GM10847 (cell line): ENCODE data around the gene GLTPD2.

ENCODE experiments used
- POLR2A ChIP-seq: IDR thresholded peaks from 2 replicates; pipeline ENCODE4 v1.6.1; 2011; ENCODE audit not compliant: insufficient read length; ENCODE audit errors: extremely low read depth

The GLTPD2 gene

DNA sequence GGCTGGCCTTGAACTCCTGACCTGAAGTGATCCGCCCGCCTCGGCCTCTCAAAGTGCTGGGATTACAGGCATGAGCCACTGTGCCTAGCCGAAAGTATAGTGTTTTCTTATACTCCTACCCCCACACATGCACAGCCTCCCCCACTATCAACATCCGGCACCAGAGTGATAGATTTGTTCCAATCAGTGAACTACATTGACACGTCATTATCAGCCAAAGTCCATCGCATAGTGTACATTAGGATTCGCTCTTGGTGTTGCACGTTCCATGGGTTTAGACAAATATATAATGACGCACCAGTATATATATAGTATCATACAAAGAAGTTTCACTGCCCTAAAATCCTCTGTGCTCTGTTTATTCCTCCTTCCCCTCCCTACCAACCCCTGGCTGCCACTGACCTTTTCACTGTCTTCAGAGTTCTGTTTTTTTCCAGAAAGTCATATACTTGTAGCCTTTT, 29.0 kb upstream of the GLTPD2 start:
- no peak for TF ChIP-seq POLR2A

DNA sequence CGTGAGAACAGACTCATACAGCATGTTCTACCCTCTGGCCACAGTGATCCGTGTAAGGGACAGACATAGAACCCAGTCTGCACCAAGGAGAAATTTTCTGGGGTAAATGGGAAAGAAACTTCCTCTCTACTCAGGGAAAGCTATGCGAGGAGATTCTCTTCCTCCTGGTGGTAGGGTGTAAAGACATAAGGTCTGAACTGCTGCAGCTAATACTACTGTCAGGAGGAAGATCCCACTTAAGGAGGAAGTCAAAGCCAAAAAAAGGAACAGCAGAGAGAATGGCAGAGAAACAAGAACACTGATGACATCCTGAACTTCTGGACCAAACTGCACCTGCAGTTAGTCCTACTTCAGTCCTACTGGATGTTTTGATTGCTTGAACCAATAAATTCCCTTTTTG, 24.2 kb upstream of the GLTPD2 start:
- no peak for TF ChIP-seq POLR2A

DNA sequence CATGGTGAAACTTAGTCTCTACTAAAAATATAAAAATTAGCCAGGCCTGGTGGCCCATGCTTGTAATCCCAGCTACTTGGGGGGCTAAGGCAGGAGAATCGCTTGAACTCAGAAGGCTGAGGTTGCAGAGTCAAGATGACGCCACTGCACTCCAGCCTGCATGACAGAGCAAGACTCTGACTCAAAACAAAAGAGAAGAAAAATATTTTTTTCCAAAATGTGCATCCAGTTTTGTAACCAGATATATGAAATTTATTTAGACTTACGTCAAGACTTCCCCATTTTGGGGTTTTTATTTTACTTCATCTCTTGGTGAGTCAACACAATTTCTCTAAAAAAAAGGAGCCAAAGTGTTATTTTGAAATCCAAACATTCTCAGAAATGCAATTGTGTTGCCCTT, 22.6 kb upstream of the GLTPD2 start:
- TF ChIP-seq POLR2A: no peak

DNA sequence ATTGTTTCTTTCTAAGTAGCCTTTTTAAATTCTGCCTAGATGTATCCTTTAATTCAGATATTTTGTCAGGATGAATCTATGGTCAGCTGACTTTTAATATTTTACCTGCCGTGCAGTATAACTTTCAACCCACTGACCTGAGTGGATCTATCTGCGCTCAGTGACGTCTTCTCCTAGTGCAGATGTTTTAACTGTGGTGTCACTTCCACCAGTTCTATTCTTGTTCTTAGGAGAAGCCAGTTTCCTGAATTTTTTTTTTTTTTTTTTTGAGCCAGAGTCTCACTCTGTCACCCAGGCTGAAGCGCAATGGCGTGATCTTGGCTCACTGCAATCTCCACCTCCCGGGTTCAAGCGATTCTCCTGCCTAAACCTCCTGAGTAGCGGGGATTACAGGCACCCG, 22.0 kb upstream of the GLTPD2 start:
- no peak for TF ChIP-seq POLR2A

DNA sequence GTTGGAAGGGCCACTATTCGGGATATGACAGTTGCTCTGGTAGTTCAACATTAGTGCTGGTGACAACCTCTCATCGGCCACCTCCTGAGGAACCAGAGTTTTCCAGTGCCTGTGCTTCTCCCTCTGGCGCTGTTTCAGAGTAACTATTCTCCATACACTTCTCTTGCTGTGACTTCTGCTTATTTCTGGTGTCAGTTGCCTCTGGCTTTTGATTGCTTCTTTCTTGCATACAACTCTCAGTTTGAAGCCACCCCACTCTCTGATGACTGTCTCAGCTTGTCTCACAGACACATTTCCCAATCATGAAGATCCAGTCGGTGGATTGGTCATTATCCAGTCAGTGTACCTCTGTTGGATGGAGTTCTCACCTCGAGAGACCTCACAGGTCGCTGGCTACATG, 20.5 kb upstream of the GLTPD2 start:
- no peak for TF ChIP-seq POLR2A

DNA sequence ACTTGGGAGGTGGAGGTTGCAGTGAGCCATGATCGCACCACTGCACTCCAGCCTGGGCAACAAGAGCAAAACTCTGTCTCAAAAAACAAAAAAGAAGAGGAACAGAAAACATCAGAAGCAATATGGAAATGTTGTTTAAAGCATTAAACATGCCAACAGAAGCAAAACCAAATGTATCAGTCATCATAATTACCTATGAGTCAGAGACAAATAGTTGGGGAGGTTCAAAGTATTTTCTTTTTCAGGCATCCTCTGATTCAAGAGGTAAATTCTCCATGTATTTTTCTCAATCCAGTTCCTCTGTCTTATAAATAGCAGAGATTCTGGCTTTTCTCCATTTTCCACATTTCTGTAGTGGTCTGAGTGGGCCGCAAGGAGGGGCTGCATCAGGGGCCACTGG, 19.1 kb upstream of the GLTPD2 start:
- no peak for TF ChIP-seq POLR2A

DNA sequence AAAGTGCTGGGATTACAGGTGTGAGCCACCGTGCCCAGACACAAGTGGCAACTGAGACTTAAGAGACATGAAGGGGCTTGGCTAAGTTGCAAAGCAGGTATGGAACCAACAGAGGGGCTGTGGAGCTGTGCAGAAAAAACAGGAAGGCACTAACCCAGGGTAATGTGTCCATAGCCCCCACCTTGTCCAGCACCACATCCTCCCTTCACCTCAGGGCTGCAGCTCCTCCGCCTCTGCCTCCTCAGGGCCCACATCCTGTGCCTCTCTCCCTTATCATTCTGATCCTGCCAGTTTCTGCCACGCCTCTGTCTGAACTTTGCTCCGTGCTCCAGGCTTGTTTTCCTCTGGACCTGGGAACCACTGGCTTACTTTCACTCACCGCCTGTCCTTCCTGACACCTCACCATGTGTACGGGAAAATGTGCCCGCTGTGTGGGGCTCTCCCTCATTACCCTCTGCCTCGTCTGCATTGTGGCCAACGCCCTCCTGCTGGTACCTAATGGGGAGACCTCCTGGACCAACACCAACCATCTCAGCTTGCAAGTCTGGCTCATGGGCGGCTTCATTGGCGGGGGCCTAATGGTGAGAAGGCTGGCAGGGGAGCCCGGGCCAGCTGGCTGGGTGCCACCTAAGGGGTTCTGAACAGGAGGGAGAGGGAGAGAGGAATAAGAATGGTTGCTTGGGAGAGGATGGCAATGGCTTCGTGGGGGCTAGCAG, 17.1 kb upstream of the GLTPD2 start, which contains the start of gene TM4SF5:
TM4SF5 (plus strand) TSS at position 368 of the 716 bp plus-strand sequence; CDS start at position 405, 37 bp downstream.
- no peak for TF ChIP-seq POLR2A

DNA sequence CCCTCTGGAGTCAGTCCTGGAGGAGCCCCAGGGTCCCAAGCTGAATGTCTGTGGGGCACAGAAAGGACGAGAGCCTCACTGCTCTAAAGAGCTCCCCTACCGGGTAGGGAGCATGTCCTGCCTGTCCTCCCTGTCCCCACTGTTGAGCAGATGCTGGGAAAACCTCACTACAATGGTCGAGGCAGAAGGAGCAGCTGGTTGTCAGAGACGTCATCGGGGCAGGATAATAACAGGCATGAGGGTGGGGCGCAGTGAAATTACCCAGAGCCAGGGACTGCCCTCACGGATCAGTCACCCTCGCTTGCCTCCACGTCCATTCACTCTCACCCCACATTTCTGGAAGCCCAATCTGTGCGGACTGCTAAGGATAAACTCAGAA, 16.5 kb upstream of the GLTPD2 start:
- TF ChIP-seq POLR2A: no peak

DNA sequence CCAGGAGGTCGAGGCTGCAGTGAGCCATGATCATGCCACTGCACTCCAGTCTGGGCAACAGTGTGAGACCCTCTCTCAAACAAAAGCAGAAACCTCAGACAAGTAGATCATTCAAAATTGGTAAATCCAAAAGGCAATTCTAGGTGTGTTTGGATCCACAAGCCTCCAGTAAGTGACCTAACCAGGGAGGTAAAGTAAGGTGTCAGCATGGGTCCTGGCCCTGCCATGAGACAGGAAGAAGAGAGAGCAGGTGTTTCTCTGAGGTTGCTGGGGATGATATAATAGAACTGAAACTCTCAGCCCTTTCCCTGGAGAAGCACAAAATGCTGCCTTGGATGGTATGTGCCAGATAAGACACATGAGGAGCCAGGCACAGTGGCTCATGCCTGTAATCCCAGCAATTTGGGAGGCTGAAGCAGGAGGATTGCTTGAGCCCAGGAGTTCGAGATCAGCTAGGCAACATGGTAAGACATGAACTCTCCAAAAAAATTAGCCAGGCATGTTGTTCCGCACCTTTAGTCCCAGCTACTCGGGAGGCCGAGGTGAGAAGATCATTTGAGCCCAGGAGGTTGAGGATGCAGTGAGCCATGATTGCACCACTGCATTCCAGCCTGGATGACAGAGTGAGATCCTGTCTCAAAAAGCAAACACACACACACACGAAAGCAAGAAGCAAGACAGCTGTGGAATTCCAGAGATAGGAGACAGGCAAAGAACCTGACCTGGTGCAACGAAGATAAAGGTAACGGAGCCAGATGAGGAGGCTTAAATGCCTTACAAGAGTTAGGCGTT, 10.6 kb upstream of the GLTPD2 start:
- TF ChIP-seq POLR2A: no peak

DNA sequence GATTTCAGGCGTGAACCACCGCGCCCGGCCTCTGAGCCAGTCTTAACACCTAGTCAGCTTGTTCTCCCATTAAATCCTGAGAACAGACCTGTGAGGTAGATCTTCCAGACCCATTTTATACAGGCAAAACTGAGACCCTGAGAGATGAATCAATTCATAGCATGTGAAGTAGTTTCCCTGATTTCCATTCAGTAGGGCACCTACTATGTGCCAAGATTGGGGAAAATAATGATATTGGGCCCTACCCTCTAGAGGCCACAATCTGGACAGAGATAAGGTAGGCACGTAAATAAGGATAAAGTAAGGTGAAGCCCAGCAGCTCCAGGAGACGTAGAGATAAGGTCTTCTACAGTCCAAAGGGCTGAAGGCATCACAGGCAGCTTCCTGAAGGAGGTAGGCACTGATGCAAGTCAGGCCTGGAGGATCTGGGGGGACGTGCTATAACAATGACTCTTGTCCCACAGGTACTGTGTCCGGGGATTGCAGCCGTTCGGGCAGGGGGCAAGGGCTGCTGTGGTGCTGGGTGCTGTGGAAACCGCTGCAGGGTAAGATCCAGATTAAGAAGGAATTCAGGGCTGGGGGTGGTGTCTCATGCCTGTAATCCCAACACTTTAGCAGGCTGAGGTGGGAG, 8.3 kb upstream of the GLTPD2 start:
- TF ChIP-seq POLR2A: no peak

DNA sequence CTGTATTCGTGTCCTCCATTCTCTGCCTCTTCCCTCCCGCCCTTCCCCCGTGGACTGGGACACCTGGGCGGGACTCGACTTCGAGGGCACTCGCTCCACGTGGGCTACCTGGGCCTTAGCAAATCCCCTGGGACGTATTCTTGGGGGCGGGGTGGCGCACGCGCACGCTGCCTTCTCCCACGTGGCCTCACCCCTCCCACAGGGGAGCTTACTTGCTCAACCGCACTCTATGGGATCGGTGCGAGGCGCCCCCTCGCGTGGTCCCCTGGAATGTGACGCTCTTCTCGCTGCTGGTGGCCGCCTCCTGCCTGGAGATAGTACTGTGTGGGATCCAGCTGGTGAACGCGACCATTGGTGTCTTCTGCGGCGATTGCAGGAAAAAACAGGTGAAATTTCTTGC, 6.1 kb upstream of the GLTPD2 start:
- TF ChIP-seq POLR2A: no peak

DNA sequence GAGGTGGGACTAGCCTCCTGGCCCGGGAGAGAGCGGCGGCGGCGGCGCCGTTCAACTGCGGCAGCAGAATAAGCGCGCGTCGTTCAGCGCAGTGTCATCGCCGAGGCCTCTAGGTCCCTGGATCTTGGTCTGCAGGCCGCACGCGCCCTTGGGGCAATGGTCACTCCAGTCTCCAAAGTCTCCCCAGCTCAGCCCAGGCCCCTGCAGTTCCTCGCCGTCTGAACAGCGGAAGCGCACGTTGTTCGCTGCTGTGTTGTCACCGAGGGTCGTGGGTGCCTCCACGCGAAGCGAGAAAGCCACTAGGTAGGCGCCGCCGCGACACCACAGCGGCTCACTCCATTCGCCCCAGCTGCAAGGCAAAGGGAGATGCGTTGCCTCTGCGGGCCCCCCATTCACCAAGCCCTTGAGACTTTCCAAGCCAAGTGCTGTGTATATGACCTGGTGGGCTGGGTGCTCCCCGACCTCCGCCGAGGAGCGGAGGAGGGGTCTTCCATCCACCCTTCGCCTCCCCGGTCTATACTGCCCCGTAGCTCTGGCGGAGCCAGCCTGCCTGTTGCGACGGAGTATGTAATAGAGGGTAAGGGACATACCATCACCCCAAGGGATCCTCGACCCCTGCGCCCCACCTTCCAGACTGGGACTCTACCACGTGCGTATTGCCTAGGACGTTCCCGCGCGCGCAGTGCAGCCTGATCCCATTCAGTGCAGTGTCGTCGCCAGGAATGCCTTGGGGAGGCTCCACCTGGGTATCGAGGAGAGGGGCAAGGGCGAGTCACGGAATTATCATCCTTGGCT, 3.3 kb upstream of the GLTPD2 start:
- TF ChIP-seq POLR2A: no peak

DNA sequence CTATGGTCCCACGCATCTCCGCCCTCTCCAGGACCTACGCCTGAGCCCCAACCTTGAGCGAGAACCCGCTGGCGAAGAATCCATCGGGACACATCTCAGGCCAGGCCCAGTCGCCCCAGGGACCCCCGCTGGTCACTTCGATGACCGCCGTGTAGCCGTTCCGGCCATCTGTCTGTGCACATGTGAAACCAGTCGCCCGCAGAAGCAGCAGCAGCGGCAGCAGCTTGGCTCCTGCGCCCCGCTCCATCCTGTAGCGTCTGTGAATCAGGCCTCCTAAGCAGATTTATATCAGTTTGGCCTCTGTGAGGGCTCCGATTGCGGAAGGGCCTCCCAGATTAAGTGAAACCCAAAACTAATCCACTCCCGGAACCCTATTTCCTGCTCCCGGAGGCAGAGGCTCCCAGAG, 2.7 kb upstream of the GLTPD2 start, which contains the start of gene VMO1:
VMO1 (minus strand) TSS at position 259 of the 406 bp plus-strand sequence; CDS start at position 247, 12 bp downstream.
- TF ChIP-seq POLR2A: no peak

DNA sequence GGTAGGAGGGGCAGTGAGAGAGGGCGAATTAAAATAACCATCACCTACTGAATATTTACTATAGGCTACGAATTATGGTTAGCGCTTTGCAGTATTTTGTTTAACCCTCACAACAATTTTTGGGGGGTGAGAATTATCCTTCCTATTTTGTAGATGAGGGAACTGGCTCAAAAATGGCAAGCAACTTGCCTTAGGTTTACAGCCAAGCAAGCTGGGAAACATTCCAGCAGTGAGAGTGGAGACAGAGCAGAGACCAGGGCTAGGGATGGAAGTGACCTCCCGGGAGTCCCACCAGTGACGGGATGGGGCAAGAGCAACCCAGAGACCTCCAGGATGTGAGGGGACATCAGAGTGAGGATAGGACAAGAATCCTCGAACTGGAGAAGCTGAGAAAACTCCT, 2.2 kb upstream of the GLTPD2 start:
- TF ChIP-seq POLR2A: no peak
